GM20000 (cell line): ENCODE results near the gene DLX3.

Experiments used
- DNase-seq: peaks from one replicate; pipeline ENCODE4 v3.0.0; 2012; ENCODE audit warnings: low spot score
- TF ChIP-seq, protein P1 (sequence below): IDR thresholded peaks from 2 replicates; pipeline ENCODE4 v1.5.1; 2012; ENCODE audit warnings: mild to moderate bottlenecking, control low read depth; ENCODE audit errors: extremely low read depth, missing control alignments

The DLX3 gene

GRCh38 chr17:49991409-49991808 lies 3.6 kb downstream of the DLX3 start:
- DNase-seq: no peak
- TF ChIP-seq, protein P1, sequence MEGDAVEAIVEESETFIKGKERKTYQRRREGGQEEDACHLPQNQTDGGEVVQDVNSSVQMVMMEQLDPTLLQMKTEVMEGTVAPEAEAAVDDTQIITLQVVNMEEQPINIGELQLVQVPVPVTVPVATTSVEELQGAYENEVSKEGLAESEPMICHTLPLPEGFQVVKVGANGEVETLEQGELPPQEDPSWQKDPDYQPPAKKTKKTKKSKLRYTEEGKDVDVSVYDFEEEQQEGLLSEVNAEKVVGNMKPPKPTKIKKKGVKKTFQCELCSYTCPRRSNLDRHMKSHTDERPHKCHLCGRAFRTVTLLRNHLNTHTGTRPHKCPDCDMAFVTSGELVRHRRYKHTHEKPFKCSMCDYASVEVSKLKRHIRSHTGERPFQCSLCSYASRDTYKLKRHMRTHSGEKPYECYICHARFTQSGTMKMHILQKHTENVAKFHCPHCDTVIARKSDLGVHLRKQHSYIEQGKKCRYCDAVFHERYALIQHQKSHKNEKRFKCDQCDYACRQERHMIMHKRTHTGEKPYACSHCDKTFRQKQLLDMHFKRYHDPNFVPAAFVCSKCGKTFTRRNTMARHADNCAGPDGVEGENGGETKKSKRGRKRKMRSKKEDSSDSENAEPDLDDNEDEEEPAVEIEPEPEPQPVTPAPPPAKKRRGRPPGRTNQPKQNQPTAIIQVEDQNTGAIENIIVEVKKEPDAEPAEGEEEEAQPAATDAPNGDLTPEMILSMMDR: no peak

DNA sequence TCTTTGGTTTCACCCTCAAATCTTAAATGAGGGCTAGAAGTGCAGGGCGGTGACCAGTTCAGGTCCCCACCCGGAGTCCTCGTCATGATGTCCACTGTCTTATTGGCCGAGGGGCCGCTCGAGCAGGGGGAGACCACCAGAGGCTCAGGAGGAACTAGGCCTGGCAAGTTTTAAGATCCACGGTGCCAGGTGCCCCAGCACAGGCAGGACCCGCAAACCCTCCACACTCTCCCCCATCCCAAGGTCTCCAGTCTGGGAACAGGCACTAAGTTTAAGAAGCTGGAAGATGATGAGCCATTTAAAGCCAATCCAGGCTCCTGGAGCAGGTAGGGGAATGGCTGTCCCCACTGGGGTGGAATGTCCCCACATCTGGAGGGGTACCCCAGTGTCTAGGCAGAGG lies 4.1 kb downstream of the DLX3 start:
- TF ChIP-seq, protein P1: no peak
- DNase-seq: no peak

DNA sequence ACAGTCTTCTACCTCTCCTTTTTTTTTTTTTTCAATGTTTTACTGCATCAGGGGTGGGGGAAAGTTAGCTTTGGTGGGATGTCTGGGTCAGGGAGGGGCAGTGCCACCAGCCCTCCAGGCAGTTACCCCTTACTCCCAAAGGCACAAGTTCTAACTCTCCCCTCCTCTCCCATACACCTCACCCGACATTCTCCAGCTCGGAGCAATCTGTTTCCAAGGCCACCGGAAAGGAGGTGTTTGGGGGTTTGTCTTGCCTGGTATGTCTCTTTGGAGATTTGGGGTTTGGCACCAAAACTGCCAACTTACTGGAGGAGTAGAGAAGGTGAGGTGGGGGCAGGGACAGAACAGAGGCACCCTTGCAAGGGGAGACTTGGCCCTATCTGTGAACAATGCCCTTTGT lies 4.7 kb downstream of the DLX3 start:
- TF ChIP-seq, protein P1: no peak
- DNase-seq: no peak

GRCh38 chr17:49989518-49989880 lies 5.5 kb downstream of the DLX3 start:
- TF ChIP-seq, protein P1: no peak
- no peak for DNase-seq

- DNase-seq: no peak
- TF ChIP-seq, protein P1: no peak
Measured at GRCh38 chr17:49987681-49988441, 7.2 kb downstream of the DLX3 start.

DNA sequence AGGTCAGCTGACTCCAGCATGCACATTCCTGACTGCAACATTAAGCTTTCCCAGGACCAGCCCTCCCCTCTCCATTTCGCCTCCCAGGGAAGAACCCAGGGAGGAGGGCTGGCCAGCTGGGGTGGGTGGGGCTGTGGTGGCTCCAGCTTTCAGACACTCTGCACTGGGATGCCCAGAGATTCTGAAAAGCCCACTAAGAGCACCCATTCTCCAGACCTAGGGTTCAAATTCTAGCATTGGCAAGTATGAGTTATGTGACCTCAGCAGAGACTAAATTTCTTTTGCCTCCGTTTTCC lies 7.8 kb downstream of the DLX3 start:
- DNase-seq: no peak
- TF ChIP-seq, protein P1: no peak

- DNase-seq: no peak
- TF ChIP-seq, protein P1: no peak
Measured at GRCh38 chr17:49986396-49987289, 8.4 kb downstream of the DLX3 start.
